HCT116 (cell line): ENCODE results near the gene RAPGEF6. TPM values are rescaled to one million over a fixed set of nuclear protein-coding genes. Genes with fewer than 3 reads are reported as not detected.
"Not testable (repeated sequence)": the region's sequence is repeated elsewhere in the genome, so short reads cannot be mapped to it uniquely, and the experiment has no call there.

Experiments
- ATAC-seq: fragments of 200-7000 bp; cut with Tn5 transposase; 2 replicates; pipeline ENCODE4 v1.9.1; 2020; ENCODE audit warnings: mild to moderate bottlenecking, moderate library complexity
- BruUV-seq: library from RNA; stranded (reverse); fragments of 400-500 nt; replicated peaks from 2 replicates; lab custom pipeline; 2021; lab: Mats Ljungman, UMichigan
- CTCF ChIA-PET: fragments of 300-600 bp; sonication (Branson Sonifier 250); formaldehyde crosslinking; loops from one replicate; lab custom pipeline; 2021; ENCODE audit warnings: antibody characterized with exemption; lab: Charles Lee
- POLR2A ChIA-PET: fragments of 300-600, 350-600 bp; sonication (Branson Sonifier 250); formaldehyde crosslinking; loops from one replicate; lab custom pipeline; 2021; ENCODE audit warnings: antibody characterized with exemption; lab: Charles Lee
- RAD21 ChIA-PET, 2 experiments: fragments of 300-600 bp; sonication (Branson Sonifier 250); formaldehyde crosslinking; loops; one replicate each; lab custom pipeline; 2023; ENCODE audit warnings: low total read pairs in 2 of 2; ENCODE audit not compliant: uncharacterized antibody in 2 of 2, unreplicated experiment in 2 of 2, low non-redundant PET in 1 of 2; lab: Charles Lee
- DNase-seq: peaks from one replicate; pipeline ENCODE4 v3.0.0-alpha.2; 2010; ENCODE audit warnings: low read depth, low spot score
- H2AFZ ChIP-seq: fragments of 200-600 bp; shearing (Covaris generic), sonication (generic); 2 replicates; pipeline ENCODE4 v1.6.1; 2017; ENCODE audit warnings: low read depth, mixed run types, mixed read lengths, antibody characterized with exemption, low read length; ENCODE audit not compliant: poor library complexity, severe bottlenecking
- H3K27ac ChIP-seq: 2 replicates; pipeline ENCODE4 v1.5.1; 2012; ENCODE audit warnings: low read depth, low read length
- H3K27me3 ChIP-seq: fragments of 200-600 bp; sonication (generic); 2 replicates; pipeline ENCODE4 v1.6.1; 2016; ENCODE audit warnings: mixed run types, low read length, mixed read lengths; ENCODE audit not compliant: insufficient read depth
- H3K36me3 ChIP-seq, 2 experiments: fragments of 200-500 bp in 1 of 2; fragments of 200-600 bp in 1 of 2; sonication (Bioruptor generic) in 1 of 2; sonication (generic) in 1 of 2; 2 replicates each; pipeline versions ENCODE4 v1.5.1 to v1.6.1; 2014 to 2016; ENCODE audit warnings: low read length in 2 of 2, inconsistent platforms in 1 of 2, mixed read lengths in 1 of 2, mixed run types in 1 of 2; ENCODE audit not compliant: insufficient read depth in 2 of 2, control insufficient read depth in 1 of 2
- H3K4me1 ChIP-seq, 2 experiments: fragments of 200-600 bp in 1 of 2; sonication (generic) in 1 of 2; 2 replicates each; pipeline versions ENCODE4 v1.5.1 to v1.6.1; 2012 to 2017; ENCODE audit warnings: low read length in 2 of 2, inconsistent platforms in 1 of 2, mild to moderate bottlenecking in 1 of 2, mixed read lengths in 1 of 2, mixed run types in 1 of 2, moderate library complexity in 1 of 2; ENCODE audit not compliant: insufficient read depth in 2 of 2, control insufficient read depth in 1 of 2
- H3K4me2 ChIP-seq: fragments of 200-600 bp; sonication (generic); 2 replicates; pipeline ENCODE4 v1.6.1; 2017; ENCODE audit warnings: mixed run types, low read length, mixed read lengths
- H3K4me3 ChIP-seq, 2 experiments: fragments of 200-600 bp in 1 of 2; sonication (generic) in 1 of 2; replicated peaks in 1 of 2; 2 replicates each; pipeline ENCODE4 v1.5.1; 2011 to 2016; ENCODE audit warnings: low read length in 2 of 2, control low read depth in 1 of 2, low read depth in 1 of 2, mild to moderate bottlenecking in 1 of 2, mixed read lengths in 1 of 2, mixed run types in 1 of 2
- H3K79me2 ChIP-seq: fragments of 200-600 bp; sonication (generic); 2 replicates; pipeline ENCODE4 v1.6.1; 2017; ENCODE audit warnings: mild to moderate bottlenecking, mixed run types, low read length, moderate library complexity, mixed read lengths; ENCODE audit not compliant: insufficient read depth
- H3K9ac ChIP-seq: fragments of 200-600 bp; sonication (generic); 2 replicates; pipeline ENCODE4 v1.6.1; 2016; ENCODE audit warnings: low read length, mixed read lengths
- H3K9me2 ChIP-seq: fragments of 200-600 bp; sonication (generic), shearing (Covaris generic); 2 replicates; pipeline ENCODE4 v1.6.1; 2017; ENCODE audit warnings: mixed run types, mild to moderate bottlenecking, moderate library complexity; ENCODE audit not compliant: insufficient read depth
- H3K9me3 ChIP-seq, 2 experiments: fragments of 200-500 bp in 1 of 2; fragments of 200-600 bp in 1 of 2; sonication (Bioruptor generic) in 1 of 2; sonication (generic) in 1 of 2; 2 replicates each; pipeline ENCODE4 v1.6.1; 2014 to 2017; ENCODE audit warnings: low read length in 2 of 2, mixed read lengths in 2 of 2, inconsistent platforms in 1 of 2, low read depth in 1 of 2, mild to moderate bottlenecking in 1 of 2, mixed run types in 1 of 2, moderate library complexity in 1 of 2; ENCODE audit not compliant: control insufficient read depth in 1 of 2, insufficient read depth in 1 of 2
- H4K20me1 ChIP-seq: fragments of 200-600 bp; sonication (generic), shearing (Covaris generic); 2 replicates; pipeline ENCODE4 v1.6.1; 2017; ENCODE audit warnings: mixed run types, mild to moderate bottlenecking, moderate library complexity; ENCODE audit not compliant: insufficient read depth
- CEBPB ChIP-seq: IDR thresholded peaks from 2 replicates; pipeline ENCODE4 v1.6.1; 2012; ENCODE audit warnings: low read depth
- FOSL1 ChIP-seq: IDR thresholded peaks from 2 replicates; pipeline ENCODE4 v1.6.1; 2012; ENCODE audit warnings: low read depth
- TCF7L2 ChIP-seq: IDR thresholded peaks from 2 replicates; pipeline ENCODE4 v1.7.0; 2011; ENCODE audit warnings: borderline replicate concordance, inconsistent platforms; ENCODE audit not compliant: insufficient read depth, insufficient read length; ENCODE audit errors: extremely low read depth
- ZNF274 ChIP-seq: fragments of 200-500 bp; sonication (Bioruptor generic); IDR thresholded peaks from 2 replicates; pipeline ENCODE4 v1.6.1; 2014; ENCODE audit warnings: mild to moderate bottlenecking, low read depth, low read length, inconsistent platforms
- intact Hi-C: fragments of 100-400 bp; cut with micrococcal nuclease; formaldehyde crosslinking; loops from 2 replicates; pipeline ENCODE4 v1.10.0; 2022
- total RNA-seq: library from RNA; stranded (reverse); gene quantifications from one replicate; pipeline ENCODE4 v1.2.1, GENCODE V29; 2021; ENCODE audit not compliant: unreplicated experiment
- TF ChIP-seq, protein P1 (sequence below): IDR thresholded peaks from 2 replicates; pipeline ENCODE4 v1.6.1; 2012
- TF ChIP-seq, protein P2 (sequence below), 3 experiments: fragments of 200-600 bp in 1 of 3; sonication (generic) in 1 of 3; IDR thresholded peaks in 2 of 3; conservative IDR thresholded peaks in 1 of 3; 2 replicates each; pipeline ENCODE4 v1.5.1; 2012 to 2017; ENCODE audit warnings: low read depth in 2 of 3, low read length in 2 of 3, antibody characterized with exemption in 1 of 3, borderline replicate concordance in 1 of 3, control low read depth in 1 of 3, mild to moderate bottlenecking in 1 of 3, mixed read lengths in 1 of 3, mixed run types in 1 of 3, moderate library complexity in 1 of 3; ENCODE audit not compliant: insufficient read depth in 1 of 3

The RAPGEF6 gene
- total RNA-seq, 1 experiment from 2014 or later, result 18.4 TPM

DNA sequence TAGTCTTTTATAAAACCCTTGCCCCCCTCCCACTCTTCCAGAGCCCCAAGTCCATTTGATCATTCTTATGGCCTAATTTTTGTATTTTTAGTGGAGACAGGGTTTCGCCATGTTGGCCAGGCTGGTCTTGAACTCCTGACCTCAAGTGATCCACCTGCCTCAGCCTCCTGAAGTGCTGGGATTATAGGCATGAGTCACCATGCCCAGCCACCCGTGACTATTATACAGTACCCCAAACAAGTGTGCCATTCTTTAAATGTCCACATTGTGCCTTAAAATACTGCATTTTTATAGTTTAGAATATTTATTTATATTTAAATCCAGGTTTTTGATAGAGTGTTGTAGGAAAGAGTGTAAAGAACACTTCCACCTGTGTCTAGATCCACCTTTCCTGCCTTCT lies 254.8 kb downstream of the RAPGEF6 start:
- POLR2A ChIA-PET, DNase-seq, H3K9ac ChIP-seq, H3K27me3 ChIP-seq, H4K20me1 ChIP-seq, RAD21 ChIA-PET, H3K36me3 ChIP-seq, H3K9me3 ChIP-seq, H3K27ac ChIP-seq, H3K4me3 ChIP-seq, ATAC-seq, H2AFZ ChIP-seq, H3K4me2 ChIP-seq, BruUV-seq, H3K9me2 ChIP-seq, H3K4me1 ChIP-seq: not testable (repeated sequence)
- peaks cover 15% of the 10 kb centered on the region for H3K79me2 ChIP-seq
- intact Hi-C loops, result loop anchor here (5.0 to 10.0 kb wide), 2 partner anchors 268 to 1475 kb away; partner anchors contain the start of gene CHSY3
- CTCF ChIA-PET, result interaction anchor here (0.6 kb wide), 1 partner anchor 32 kb away, joined by 4 read pairs; no protein-coding TSS in a partner anchor

DNA sequence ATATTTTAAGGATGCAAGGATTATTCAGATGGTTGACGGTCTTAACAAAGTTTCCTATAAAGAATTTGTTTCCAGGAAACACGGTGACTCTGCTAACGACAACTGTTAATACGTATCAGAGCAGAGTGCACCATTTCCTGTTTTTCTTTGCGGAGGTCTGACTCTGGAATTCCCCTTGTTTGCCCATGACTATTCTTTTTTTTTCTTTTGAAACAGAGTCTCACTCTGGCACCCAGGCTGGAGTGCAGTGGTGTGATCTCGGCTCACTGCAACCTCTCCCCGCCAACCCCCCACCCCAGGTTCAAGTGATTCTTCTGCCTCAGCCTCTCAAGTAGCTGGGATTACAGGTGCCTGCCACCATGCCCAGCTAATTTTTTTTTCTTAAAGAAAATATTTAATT lies 255.3 kb downstream of the RAPGEF6 start:
- Histone ChIP-seq H3K4me2 (no peak overlapping the region), H3K9ac (no peak overlapping the region), H3K9me3 (no peaks in the 10 kb centered on the region), H3K4me1 (peaks cover 2 to 9% of the 10 kb centered on the region in 2 experiments; a peak in 2 of 4 replicates), H3K4me3 (no peak overlapping the region), H4K20me1 (no peaks in the 10 kb centered on the region), H3K27ac (no peak overlapping the region), H3K9me2 (no peaks in the 10 kb centered on the region), H3K36me3 (no peaks in the 10 kb centered on the region), H3K27me3 (no peaks in the 10 kb centered on the region), H2AFZ (no peak overlapping the region), H3K79me2 (peaks cover 15% of the 10 kb centered on the region)
- BruUV-seq, result no TSS peak
- TF ChIP-seq TCF7L2 (no peak), FOSL1 (no peak), CEBPB (no peak), ZNF274 (no peak)
- TF ChIP-seq, protein P1, sequence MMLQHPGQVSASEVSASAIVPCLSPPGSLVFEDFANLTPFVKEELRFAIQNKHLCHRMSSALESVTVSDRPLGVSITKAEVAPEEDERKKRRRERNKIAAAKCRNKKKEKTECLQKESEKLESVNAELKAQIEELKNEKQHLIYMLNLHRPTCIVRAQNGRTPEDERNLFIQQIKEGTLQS, result no peak
- TF ChIP-seq, protein P2, sequence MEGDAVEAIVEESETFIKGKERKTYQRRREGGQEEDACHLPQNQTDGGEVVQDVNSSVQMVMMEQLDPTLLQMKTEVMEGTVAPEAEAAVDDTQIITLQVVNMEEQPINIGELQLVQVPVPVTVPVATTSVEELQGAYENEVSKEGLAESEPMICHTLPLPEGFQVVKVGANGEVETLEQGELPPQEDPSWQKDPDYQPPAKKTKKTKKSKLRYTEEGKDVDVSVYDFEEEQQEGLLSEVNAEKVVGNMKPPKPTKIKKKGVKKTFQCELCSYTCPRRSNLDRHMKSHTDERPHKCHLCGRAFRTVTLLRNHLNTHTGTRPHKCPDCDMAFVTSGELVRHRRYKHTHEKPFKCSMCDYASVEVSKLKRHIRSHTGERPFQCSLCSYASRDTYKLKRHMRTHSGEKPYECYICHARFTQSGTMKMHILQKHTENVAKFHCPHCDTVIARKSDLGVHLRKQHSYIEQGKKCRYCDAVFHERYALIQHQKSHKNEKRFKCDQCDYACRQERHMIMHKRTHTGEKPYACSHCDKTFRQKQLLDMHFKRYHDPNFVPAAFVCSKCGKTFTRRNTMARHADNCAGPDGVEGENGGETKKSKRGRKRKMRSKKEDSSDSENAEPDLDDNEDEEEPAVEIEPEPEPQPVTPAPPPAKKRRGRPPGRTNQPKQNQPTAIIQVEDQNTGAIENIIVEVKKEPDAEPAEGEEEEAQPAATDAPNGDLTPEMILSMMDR (IDR thresholded peaks at IDR 0.05 in 2 of 3, conservative IDR thresholded peaks at IDR 0.05 in 1 of 3; ENCODE audit: borderline replicate concordance in 1 of 3, insufficient read depth in 1 of 3, low read depth in 2 of 3, low read length in 2 of 3), result no peak
- ChIA-PET RAD21 (no interaction called here), POLR2A (no interaction called here), CTCF (interaction anchor here (0.6 kb wide), 1 partner anchor 32 kb away, joined by 4 read pairs; no protein-coding TSS in a partner anchor)
- no peak for DNase-seq
- intact Hi-C loops, result loop anchor here (5.0 to 10.0 kb wide), 2 partner anchors 267 to 1475 kb away; partner anchors contain the start of gene CHSY3
- no peak for ATAC-seq
